Fibroblast of skin of scalp (primary cell): Measurements from ENCODE around the gene FOXO6.

ENCODE experiments used
- DNase-seq: peaks from one replicate; pipeline ENCODE4 v3.0.0-alpha.2; 2013

FOXO6 gene

GRCh38 chr1:41409825-41410224 lies 48.6 kb downstream of the FOXO6 start:
- no peak for DNase-seq

- no peak for DNase-seq
These were observed 49.2 kb downstream of the FOXO6 start for GRCh38 chr1:41410462-41410861.

- no peak for DNase-seq
These were observed 50.0 kb downstream of the FOXO6 start for GRCh38 chr1:41411229-41411628.

- DNase-seq = no peak
These were observed 51.5 kb downstream of the FOXO6 start for GRCh38 chr1:41412748-41413147.

- DNase-seq = no peak
These were observed 52.6 kb downstream of the FOXO6 start for GRCh38 chr1:41413748-41414281.

DNA sequence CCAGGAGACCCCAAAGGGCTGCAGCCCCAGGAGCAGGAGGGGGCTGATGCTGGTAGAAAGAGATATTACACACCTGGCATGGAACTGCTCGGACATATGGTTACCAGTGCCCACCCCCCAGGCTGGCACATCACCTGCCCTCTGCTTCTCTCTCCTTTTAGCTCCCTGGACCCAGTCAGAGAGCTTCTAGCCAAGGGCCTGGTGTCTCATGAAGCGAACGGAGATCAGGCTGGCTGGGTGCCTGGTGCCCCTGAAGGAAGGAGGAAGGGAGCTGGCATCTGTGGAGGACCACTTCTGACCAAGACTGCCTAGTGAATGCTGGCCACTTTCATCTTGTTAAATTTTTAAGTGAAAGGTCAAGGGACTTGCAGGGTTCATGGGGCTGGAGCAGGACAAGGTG lies 53.1 kb downstream of the FOXO6 start:
- no peak for DNase-seq

GRCh38 chr1:41414716-41415306 lies 53.6 kb downstream of the FOXO6 start:
- no peak for DNase-seq

DNA sequence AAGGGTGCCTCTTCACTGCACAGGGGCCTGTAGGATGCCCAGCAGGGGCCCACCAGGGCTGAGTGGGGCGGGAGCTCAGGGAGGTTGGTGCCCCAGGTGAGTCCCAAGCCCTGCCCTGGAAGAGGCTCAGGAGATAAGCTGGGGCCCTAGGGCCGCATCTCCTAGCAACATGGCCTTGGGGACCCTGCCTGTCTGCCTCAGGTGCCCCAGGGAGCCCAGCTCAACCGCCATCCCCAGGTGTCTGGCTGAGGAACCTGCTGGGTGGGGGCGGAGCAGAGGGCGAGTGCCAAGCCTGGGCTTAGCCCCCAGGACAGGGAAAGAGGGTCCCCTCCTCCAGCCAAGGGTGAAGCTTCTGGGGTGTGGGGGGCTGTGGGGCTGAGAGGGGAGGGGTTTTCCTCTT lies 54.8 kb downstream of the FOXO6 start:
- DNase-seq = no peak

- peak; percentile 76 for DNase-seq
These were observed 55.5 kb downstream of the FOXO6 start for GRCh38 chr1:41416552-41417334.

DNA sequence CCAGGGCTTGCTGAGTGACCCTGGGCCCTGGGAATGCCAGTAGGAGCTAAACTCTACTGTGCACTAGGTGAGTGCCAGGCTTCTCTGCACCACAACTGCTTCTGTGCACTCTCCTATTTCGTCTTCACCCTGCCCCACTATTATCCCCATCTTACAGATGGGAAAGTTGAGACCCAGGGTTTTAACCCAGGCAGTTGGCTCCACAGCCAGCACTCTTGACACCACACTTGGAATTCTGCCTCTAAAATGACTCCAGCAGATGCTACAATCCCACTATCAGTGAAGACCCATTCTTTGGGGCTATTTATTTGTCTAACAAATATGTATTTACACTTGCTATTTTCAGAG lies 56.1 kb downstream of the FOXO6 start:
- no peak for DNase-seq

DNA sequence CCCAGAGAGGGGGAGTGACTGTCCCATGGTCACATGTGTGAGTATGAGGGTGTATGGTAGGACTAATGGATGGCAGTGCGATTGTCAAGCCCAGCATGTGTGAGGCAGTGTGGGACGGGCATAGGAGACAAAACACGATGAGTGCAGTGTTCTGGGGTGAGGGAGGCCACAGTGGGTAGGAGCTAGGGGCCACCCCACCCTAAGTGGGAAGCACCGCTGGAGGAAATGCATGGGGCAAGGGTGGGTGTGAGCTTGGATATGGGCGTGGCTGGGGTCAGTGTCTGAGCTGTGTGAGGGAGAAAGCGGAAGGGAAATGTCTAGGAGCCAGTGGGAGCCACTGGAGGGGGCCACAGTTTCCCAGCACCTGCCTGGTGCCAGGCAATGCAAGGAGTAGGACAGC lies 56.5 kb downstream of the FOXO6 start:
- no peak for DNase-seq

GRCh38 chr1:41418857-41419583 lies 57.8 kb downstream of the FOXO6 start:
- peak; percentile 78 for DNase-seq

- no peak for DNase-seq
These were observed 58.5 kb downstream of the FOXO6 start for GRCh38 chr1:41419584-41420295.

DNA sequence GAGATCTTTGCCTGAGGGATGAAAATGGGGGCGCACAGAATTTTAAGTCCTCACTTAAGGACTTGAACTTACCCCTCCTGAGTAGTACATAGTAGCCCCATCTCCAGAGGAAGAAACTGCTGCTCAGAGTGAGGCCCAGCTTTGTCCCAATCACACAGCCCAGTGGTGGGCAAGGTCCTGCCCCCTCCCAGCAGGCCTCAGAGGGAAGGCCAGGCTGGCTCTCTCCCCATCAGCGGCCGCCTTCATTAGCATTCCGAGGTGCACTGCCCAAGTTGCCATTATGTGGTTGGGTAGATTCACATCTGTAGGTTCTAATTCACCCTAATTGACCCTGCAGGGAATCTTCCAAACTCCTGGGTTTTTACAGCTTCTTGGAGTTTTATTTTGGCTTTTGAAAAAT lies 59.1 kb downstream of the FOXO6 start:
- no peak for DNase-seq

- no peak for DNase-seq
These were observed 59.6 kb downstream of the FOXO6 start for GRCh38 chr1:41420860-41421259.

DNA sequence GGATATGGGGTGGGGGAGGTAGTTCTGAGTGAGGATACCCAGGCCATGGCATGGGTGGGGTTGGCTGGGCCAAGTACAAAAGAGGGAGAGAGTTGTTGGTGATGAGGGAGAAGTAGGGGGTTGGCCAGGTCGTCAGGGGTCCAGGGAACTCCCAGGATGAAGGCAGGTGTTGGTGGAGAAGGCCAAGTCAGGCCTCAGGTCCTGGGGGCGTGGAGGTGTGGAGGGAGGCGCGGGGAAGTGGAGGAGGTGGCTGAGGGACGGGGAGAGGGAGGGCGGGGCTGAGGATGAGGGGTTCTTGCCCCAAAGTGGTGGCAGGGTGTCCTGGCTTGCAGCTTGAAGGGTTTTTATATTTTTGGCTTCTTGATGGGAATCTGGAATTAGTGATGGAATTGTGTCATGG lies 61.1 kb downstream of the FOXO6 start:
- DNase-seq = no peak

GRCh38 chr1:41423511-41424191 lies 62.4 kb downstream of the FOXO6 start:
- no peak for DNase-seq

DNA sequence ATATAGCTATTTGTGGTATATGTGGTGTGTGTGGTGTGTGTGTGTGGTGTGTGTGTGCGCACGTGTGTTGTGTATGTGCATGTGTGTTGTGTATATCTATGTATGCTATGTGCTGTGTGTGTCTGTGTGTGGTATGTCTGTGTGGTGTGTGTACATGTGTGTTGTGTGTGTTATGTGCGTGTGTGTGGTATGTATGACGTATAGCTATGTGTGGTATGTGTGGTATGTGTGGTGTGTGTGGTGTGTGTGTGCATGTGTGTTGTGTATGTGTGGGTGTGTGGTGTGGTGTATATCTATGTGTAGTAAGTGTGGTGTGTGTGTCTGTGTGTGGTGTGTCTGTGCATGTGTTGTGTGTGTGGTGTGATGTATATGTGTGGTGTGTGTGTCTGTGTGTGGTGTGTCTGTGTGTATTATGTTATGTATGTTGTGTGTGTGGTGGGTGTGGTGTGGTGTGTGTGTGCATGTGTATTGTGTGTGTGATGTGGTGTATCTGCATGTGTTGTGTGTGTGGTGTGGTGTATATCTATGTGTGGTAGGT lies 63.4 kb downstream of the FOXO6 start:
- no peak for DNase-seq

DNA sequence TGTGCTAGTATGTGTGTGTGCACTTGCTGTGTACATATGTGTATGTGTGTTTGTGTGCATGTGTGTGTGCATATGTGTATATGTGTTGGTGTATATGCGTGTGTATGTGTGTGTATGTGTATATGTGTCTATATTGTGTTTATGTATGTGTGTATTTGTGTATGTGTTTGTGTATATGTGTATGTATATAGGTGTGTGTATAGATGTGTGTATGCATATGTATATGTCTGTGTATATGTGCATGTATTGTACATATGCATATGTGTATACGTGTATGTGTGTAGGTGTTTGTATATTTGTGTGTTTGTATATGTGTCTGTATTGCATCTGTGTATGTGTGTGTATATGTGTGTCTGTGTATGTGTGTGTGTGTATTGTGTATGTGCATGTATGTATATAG lies 64.1 kb downstream of the FOXO6 start:
- no peak for DNase-seq

DNA sequence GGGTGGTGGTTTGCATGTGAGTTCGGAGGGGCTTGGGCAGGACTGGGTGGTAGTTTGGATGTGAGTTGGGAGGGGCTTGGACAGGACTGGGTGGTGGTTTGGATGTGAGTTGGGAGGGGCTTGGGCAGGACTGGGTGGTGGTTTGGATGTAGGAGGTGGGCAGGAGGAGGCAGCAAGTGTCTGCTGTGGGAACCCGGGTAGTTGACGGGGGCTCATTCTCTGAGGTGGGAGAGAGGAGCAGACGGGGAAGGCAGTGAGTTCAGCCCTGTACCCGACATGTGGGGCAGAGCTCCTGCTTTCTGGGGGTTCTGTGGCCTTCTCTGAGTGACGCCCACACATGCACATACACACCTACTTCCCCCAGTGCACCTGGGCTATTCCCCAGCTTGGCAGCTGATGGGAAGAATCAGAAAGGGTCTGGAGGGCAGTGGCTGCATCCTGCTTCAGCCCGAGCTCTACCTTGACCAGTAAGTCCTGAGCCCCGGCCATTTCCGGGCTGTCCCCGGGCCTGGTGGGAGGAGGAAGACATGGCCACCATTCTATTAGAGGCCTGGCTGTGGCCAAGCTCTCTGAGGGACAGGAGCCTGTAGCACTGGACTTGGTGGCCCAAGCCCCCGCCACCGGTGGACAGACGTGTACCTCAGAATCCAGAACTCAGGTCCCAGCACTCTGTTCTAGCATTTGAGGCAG lies 65.1 kb downstream of the FOXO6 start:
- DNase-seq = no peak

DNA sequence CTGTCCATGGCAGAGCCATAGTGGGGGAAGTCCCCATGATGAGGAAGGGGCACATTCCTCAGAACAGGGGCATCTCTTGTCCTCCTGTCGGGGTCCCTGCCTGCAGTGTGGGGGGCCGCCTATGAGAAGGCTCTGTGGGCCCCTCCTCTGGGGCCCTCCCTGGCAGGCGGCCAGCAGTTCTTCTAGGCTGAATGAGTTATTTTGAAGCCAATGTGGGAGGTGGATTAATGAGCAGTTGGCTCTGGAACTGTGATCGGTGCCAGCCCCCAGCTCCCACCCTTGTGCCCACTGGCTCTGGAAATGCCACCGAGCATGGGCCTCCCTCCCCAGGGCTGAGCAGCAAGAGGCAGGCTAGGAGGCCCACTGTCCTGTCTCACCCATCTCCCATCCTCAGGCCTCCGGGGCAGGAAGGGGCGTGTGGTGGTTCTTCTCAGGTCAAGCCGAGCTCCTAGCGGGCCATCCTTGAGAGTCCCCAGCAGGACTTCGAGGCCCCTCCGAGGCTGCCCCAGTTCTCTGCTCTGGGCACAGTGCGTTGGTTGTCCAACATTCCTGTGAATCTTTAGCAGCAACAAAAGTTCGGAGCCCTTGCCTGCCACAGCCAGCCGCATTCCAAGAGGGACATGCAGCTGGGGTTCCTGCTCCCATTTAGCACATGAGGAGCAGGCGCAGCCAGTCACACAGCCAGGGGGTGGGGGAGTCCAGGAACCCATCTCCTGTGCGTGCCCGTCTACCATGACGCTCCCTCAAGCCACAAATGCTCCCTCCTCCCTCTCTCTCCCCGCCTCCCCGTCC lies 66.1 kb downstream of the FOXO6 start:
- DNase-seq = peak; percentile 29
